NCI-H69 (cell line): ENCODE data around the gene PKP3.

Source experiments
- DNase-seq: peaks from one replicate; lab custom pipeline; 2025; lab: John Stamatoyannopoulos, UW

Gene PKP3

DNA sequence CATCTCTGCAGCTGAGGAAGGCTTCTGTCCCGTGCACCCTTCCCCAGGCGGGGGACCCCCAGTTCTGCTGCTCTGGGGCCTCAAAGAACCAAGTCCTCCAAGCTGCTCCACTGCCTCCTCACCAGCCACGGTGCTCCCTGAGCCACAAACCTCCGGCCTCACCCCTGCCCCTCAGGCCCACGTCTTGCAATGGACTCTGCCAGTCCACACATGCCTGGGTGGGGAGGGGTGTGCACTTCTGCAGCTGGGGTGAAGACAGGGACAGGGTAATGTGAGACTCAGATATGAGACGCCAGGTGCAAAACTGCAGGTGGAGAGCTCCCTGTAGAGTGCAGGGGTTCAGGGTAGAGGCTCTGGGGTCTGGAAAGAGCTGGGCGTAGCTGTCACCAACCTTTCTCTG is 52.9 kb downstream of the PKP3 start:
- DNase-seq, result peak; percentile 85

DNA sequence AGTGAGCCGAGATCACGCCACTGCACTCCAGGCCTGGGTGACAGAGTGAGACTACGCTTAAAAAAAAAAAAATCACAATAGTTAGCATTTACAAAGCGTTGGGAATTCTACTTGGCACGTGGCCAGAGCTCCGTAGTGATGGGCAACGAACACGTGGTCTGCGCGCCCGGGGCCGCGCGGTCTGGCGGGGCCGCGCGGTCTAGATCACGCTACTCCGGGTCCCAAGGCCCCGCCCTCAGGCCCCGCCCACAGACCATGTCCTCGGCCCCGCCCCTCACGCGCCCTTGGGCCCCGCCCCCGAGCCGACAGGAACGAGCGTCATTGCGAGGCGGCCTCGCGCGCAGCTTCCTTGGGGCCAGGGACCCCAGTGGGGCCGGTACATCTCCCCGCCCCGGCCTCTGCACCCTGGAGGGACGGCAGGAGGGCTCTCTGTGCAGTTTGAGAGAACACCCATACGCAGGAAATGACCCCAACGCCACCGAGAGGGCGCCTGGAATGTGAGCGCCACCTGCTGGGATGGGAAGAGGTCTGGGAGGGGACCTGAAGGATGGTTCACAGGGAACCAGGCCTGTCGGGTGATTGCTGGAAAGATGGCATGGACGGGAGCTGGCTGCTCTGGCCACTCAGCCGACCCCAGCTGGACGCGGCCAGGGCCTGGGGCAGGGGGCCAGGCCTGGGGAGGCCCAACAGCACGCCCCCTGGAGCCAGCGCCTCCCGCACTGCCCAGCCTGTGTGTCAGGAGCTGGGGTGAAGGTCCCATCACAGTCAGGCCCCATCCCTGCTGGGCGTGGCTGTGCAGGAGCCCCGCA is 54.1 kb downstream of the PKP3 start:
- peak; percentile 98 for DNase-seq

DNA sequence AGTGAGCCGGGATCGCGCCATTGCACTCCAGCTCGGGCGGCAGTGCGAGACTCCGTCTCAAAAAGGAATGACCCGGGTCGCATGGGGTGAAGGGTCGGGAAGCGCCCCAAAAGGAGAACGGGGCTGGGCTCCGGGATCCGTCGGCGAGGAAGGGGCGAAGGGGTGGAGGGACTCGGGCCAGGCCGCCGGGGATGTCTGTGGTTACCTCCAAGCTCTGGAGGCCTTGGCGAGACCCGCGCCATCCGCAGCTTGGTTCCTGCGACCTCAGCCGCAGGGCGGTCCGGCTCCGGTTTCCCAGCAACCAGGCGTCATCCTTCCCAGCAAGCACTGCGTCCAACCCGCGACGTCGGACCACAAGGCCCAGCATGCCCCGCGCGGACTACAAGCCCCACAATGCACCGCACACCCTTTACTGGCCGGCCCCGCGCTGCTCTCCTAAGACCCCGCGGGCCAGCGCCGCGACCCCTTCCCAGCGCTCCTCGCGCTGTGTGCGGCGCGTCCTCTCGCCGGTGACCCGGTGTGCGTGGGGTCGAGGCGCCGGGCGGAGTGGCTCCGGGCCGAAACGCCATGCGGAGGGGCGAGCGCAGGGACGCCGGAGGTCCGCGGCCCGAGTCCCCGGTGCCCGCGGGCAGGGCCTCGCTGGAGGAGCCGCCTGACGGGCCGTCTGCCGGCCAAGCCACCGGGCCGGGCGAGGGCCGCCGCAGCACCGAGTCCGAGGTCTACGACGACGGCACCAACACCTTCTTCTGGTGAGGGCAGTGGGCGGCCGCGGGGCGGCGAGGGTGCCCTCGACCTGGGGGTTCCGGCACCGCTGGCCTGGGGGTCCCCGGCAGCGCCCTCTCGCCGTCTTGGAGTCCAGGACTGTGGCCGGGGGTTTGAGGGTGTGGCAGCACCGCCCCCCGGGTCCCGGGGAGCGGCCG is 56.1 kb downstream of the PKP3 start, which contains the start of gene PTDSS2:
Gene PTDSS2 (plus strand): TSS at position 391 of the 920 bp plus-strand sequence. CDS start 177 bp downstream, at position 568.
- peak; percentile 98 for DNase-seq

DNA sequence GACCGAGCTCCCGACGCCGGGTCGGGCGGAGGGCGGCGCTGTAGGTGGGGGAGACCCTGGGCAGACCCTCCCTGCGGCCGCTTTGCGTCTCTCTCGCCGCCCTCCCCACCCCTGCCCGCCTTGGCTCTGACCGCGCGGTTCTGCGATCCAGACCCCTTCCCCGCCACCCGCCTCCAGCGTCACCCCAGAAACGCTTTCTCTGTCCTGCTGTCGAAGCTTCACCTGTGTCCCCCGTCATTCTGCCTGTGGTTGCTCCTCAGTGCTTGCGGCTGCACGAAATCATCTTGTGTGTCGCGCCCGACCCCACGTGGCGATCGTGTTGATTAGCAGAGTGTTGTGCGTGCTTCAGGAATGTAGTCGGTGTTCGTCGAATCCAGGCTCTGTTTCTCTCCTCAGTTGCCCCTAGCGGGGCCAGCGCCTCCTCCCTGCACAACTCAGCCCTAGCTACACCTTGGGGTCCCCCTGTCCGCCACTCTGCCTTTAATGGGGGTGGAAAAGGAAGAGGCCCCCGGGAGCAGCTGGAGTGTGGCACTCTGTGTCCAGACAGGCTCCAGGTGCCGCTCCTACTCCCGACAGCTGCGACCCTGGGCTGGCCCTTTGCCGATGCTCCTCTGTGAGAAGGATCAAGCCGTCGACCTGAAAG is 56.9 kb downstream of the PKP3 start:
- peak; percentile 74 for DNase-seq

DNA sequence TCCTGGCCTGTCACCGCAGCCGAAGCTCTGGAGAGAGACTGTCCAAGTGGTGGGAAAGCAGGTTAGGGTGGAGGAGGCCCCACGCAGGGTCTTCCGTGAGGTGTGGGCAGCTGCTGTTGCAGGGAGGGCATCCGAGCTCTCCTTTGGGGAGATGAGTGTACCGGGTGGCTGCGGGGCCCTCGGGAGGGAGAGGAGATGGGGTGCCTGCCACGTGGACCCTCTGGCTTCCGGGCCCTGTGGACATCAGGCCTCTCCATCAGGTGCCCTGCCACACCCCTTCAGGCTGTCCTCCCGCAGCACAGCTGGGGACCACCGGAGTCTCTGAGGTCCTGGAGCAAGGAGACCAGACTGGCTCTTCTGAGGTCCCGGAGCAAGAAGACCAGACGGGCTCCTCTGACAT is 57.7 kb downstream of the PKP3 start:
- no peak for DNase-seq

DNA sequence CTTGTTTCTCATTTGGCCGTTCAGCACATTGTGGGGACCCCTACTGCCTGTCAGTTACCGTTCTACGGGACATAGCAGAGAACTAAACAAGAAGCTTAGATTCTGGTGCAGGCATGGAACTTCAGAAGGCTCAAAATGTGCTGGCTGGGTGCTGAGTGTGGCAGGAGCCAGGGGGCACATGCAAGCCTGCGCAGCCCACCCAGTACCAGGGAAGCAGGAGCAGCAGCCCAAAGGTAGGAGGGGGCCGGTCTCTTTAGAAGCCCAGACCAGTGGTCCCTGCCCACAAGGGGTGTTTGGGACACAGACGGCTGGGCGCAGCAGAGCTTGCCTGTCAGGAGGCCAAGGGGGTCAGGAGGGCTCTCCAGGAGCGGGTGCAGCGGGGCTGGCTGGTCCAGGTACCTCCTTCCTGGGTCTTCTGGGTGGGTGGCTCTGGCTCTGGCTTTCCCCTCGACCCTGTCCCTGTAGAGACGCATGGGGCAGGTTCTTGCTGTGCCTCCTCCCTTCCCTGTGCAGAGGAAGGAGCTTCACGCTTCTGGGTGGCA is 58.3 kb downstream of the PKP3 start:
- no peak for DNase-seq

DNA sequence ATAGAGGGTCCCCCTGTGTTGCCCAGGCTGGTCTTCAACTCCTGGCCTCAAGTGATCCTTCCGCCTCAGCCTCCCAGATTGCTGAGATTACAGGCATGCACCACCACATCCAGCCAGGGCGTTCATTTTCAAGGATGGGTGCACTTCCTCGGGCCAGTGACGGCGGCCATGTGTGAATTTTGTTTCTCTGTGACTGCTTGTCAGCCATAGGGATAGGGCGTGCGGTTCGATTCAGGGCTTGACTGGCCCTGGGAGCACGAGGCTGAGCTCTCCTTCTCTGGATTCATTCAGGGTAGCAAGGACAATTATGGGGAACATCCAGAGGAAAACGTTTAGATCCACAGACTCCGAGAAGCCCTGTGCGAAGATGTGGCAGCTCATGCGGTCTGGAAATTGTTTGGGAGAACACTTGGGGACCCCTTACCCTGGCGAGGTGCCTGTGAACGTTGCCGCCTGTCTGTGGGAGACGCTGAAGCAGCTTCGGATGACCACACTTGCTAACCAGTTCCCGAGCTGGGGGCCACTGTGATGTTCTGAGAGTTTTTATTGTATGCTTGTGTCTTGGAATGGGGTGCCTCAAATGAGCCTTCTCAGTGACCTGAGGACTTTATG is 59.0 kb downstream of the PKP3 start:
- no peak for DNase-seq

DNA sequence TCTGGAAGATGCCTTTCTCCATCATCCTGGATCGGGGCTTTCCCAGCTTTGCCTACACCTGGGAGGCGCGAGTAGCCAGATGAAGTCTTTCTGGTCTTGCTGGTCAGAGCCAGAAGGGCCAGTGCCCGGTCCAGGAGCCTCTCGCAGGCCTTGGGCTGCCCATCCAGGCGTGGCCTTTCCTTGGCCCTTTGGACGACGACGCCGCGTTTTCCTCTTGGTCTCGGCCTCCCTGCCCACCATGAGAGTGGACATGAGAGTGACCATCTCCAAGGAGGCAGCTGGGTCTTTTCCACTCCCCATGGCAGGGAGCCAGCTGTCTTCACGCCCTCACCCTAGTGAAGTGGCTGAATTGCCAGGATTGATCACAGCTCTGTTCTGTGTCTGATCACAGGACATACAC is 59.6 kb downstream of the PKP3 start:
- DNase-seq, result no peak

DNA sequence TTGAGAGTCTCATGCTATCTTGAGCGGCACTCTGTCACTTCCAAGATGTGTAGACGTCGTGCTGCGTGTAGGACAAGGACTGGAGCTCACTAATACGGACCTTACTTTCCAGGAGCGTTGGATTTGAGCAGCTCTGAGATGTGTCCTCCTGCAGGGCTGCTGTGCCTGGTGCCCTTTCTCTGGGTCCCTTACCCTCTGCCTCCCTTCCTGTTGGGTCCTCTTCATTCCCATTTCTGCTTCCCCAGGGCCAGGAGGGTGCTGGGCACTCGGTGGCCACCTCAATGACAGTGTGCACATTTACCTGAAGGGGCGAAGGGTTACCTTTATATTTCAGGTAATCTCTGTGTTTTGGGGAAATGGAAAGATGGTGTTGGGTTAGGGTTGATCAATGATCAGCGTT is 60.0 kb downstream of the PKP3 start:
- DNase-seq, result no peak
